H1 (cell line): Measurements from ENCODE around the gene LCAT. TPM values are rescaled to one million over a fixed set of nuclear protein-coding genes. Genes with fewer than 3 reads are reported as not detected.

Experiments
- ATF3 ChIP-seq: IDR thresholded peaks from 2 replicates; pipeline ENCODE4 v1.6.1; 2011; ENCODE audit warnings: low read depth, mild to moderate bottlenecking, low read length; ENCODE audit not compliant: insufficient read depth
- BACH1 ChIP-seq: IDR thresholded peaks from 2 replicates; pipeline ENCODE4 v1.6.1; 2012; ENCODE audit warnings: low read length, improper control_type of control experiment
- NRF1 ChIP-seq: IDR thresholded peaks from 2 replicates; pipeline ENCODE4 v1.6.1; 2011; ENCODE audit warnings: mild to moderate bottlenecking, low read depth, low read length, improper control_type of control experiment
- RBBP5 ChIP-seq: IDR thresholded peaks from 2 replicates; pipeline ENCODE4 v1.7.1; 2012; ENCODE audit warnings: low read depth, mild to moderate bottlenecking, inconsistent platforms, low read length, moderate library complexity, borderline replicate concordance
- TBP ChIP-seq: IDR thresholded peaks from 2 replicates; pipeline ENCODE4 v1.6.1; 2011; ENCODE audit warnings: low read depth, low read length, improper control_type of control experiment
- polyA plus RNA-seq, 7 experiments: library from polyadenylated mRNA; depleted of rRNA in 3 of 7; stranded (reverse) in 5 of 7; unstranded in 2 of 7; fragments of >200 nt in 5 of 7; fragments of 200-250 nt in 2 of 7; gene quantifications; 1 replicate in 5 of 7; 2 replicates in 1 of 7; 4 replicates in 1 of 7; pipeline versions ENCODE4 v1.2.1 to v1.2.3, GENCODE V29; 2011 to 2013; ENCODE audit warnings: missing spikeins in 2 of 7, mixed read lengths in 2 of 7
- total RNA-seq: library from RNA; stranded (reverse); fragmentation: NEBNext Ultra II Directional; extraction: Animal tissue kit (Norgen Biotek cat#: 25700); gene quantifications from 2 replicates; pipeline ENCODE4 v1.2.1, GENCODE V29; 2021

LCAT gene
- total and polyA plus RNA-seq, 2 of the 8 experiments (the other 6 are each of a cell fraction or from before 2014, with no cell fraction given): 9.4 to 19.6 TPM

DNA sequence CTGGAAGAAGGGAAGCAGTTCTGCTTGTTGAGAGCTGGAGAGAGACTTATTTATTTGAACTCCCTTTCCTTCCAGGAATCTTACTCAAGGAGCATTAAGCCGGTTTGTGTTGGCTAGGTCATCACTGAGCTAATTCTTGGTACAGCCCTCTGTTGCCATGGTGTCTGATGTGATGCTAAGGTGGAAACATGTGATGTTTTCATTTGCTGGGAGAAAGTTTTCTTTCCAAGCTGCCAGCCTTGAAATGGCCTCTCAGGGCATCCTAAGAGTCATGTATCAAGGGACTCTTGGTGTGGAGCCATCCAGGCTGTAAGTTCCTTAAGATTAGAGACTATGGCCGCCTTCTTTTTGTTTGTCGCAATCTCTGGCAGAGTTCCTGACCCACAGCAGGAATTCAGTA lies 46.7 kb downstream of the LCAT start (continued):
- TF ChIP-seq BACH1 (no peak), NRF1 (no peak), RBBP5 (no peak), TBP (no peak), ATF3 (no peak)
- TF ChIP-seq, all 59 proteins: peak for 0
